Naive thymus-derived CD8-positive, alpha-beta T cell (primary cell): ENCODE data around the gene VPS8. TPM values are rescaled to one million over a fixed set of nuclear protein-coding genes. Genes with fewer than 3 reads are reported as not detected.
"Not testable (repeated sequence)": the region's sequence is repeated elsewhere in the genome, so short reads cannot be mapped to it uniquely, and the experiment has no call there.

Source experiments
- ATAC-seq, 2 donors: fragments of 150-1000 bp; cut with Tn5 transposase in 1 of 2; sonication (Bioruptor Pico), chemical (Tn5 transposase) in 1 of 2; 1 replicate in 1 of 2; 2 replicates in 1 of 2; pipeline ENCODE4 v1.10.0; 2021; ENCODE audit warnings: mild to moderate bottlenecking in 2 of 2, moderate library complexity in 2 of 2
- POLR2A ChIA-PET: fragments of 350-600 bp; sonication (Branson Sonifier 250); formaldehyde crosslinking; loops from one replicate; lab custom pipeline; 2021; ENCODE audit warnings: antibody characterized with exemption; lab: Charles Lee
- DNase-seq, 10 donors: peaks; one replicate each; pipeline versions ENCODE4 v3.0.0 to v3.0.0-alpha.2; 2020 to 2022
- H3K27ac Mint-ChIP-seq, 10 donors: one replicate each; pipeline ENCODE4 v1.8.0; 2020 to 2022; ENCODE audit warnings: mild to moderate bottlenecking in 10 of 10, mixed read lengths in 10 of 10, moderate library complexity in 4 of 10, inconsistent platforms in 1 of 10
- H3K27me3 Mint-ChIP-seq, 5 donors: one replicate each; pipeline ENCODE4 v1.8.0; 2021 to 2022; ENCODE audit warnings: mixed read lengths in 5 of 5
- H3K36me3 Mint-ChIP-seq, 3 donors: one replicate each; pipeline ENCODE4 v1.8.0; 2020 to 2022; ENCODE audit warnings: mixed read lengths in 3 of 3, mild to moderate bottlenecking in 2 of 3, inconsistent platforms in 1 of 3
- H3K4me1 Mint-ChIP-seq, 4 donors: one replicate each; pipeline ENCODE4 v1.8.0; 2021 to 2022; ENCODE audit warnings: mixed read lengths in 4 of 4
- H3K4me3 Mint-ChIP-seq, 10 donors: one replicate each; pipeline ENCODE4 v1.8.0; 2020 to 2022; ENCODE audit warnings: mild to moderate bottlenecking in 10 of 10, mixed read lengths in 10 of 10, moderate library complexity in 6 of 10, inconsistent platforms in 1 of 10
- H3K9me3 Mint-ChIP-seq, 9 donors: one replicate each; pipeline ENCODE4 v1.8.0; 2020 to 2022; ENCODE audit warnings: mixed read lengths in 9 of 9, mild to moderate bottlenecking in 3 of 9, inconsistent platforms in 1 of 9, moderate library complexity in 1 of 9
- polyA plus RNA-seq, 3 donors: library from polyadenylated mRNA; unstranded; fragments of 300-500 nt; fragmentation: Illumina TruSeq; gene quantifications; one replicate each; pipeline ENCODE4 v1.2.3, GENCODE V29; 2021
- total RNA-seq, 8 experiments: library from RNA in 2 of 8; stranded (reverse) in 2 of 8; gene quantifications; one replicate each; pipeline ENCODE4 v1.2.3 and lab custom pipeline; 2021 to 2026

Gene VPS8
- total and polyA plus RNA-seq, 5 experiments from 2014 or later: 19.0 to 105 (median 30.8) TPM

- Mint-ChIP-seq H3K36me3 (peaks cover 13 to 76% (median 29%) of the 10 kb centered on the region in 3 donors), H3K4me1 (peaks cover 0 to 12% (median 3%) of the 10 kb centered on the region in 4 donors), H3K9me3 (no peaks in the 10 kb centered on the region), H3K4me3 (no peak overlapping the region), H3K27me3 (no peaks in the 10 kb centered on the region), H3K27ac (peak overlapping the region in 4 of 10 donors; percentile 25 to 88 (median 60))
- POLR2A ChIA-PET: no interaction called here
- ATAC-seq (no peak), DNase-seq (no peak)
Observed at GRCh38 chr3:184952671-184953070, 140.7 kb downstream of the VPS8 start.

- H3K27ac Mint-ChIP-seq: peak overlapping the region in 3 of 10 donors; percentile 17 to 88 (median 25)
- H3K36me3 Mint-ChIP-seq: peaks cover 19 to 82% (median 33%) of the 10 kb centered on the region in 3 donors
- peaks cover 0 to 12% (median 3%) of the 10 kb centered on the region in 4 donors for H3K4me1 Mint-ChIP-seq
- no peaks in the 10 kb centered on the region for H3K27me3 Mint-ChIP-seq
- ATAC-seq (no peak), DNase-seq (no peak)
- no peaks in the 10 kb centered on the region for H3K9me3 Mint-ChIP-seq
- POLR2A ChIA-PET: no interaction called here
- H3K4me3 Mint-ChIP-seq: no peak overlapping the region
Observed at GRCh38 chr3:184953401-184953800, 141.4 kb downstream of the VPS8 start.

GRCh38 chr3:184954251-184954650 is 142.3 kb downstream of the VPS8 start:
- Mint-ChIP-seq H3K27me3 (no peaks in the 10 kb centered on the region), H3K9me3 (no peaks in the 10 kb centered on the region), H3K4me3 (no peak overlapping the region), H3K4me1 (peaks cover 0 to 12% (median 3%) of the 10 kb centered on the region in 4 donors), H3K27ac (no peak overlapping the region), H3K36me3 (peaks cover 22 to 85% (median 38%) of the 10 kb centered on the region in 3 donors)
- DNase-seq (no peak), ATAC-seq (no peak)
- POLR2A ChIA-PET: interaction anchor here (0.6 kb wide), 1 partner anchor 29 kb away, joined by 8 read pairs; no protein-coding TSS in a partner anchor

- H3K4me3 Mint-ChIP-seq, POLR2A ChIA-PET, DNase-seq, ATAC-seq, H3K27me3 Mint-ChIP-seq, H3K9me3 Mint-ChIP-seq: not testable (repeated sequence)
- Mint-ChIP-seq H3K36me3 (peaks cover 20 to 83% (median 35%) of the 10 kb centered on the region in 3 donors), H3K27ac (peak overlapping the region in 1 of 10 donors; percentile 11), H3K4me1 (peaks cover 0 to 12% (median 3%) of the 10 kb centered on the region in 4 donors)
Observed at GRCh38 chr3:184954851-184955250, 142.9 kb downstream of the VPS8 start.

- H3K4me1 Mint-ChIP-seq: peaks cover 13 to 21% (median 16%) of the 10 kb centered on the region in 4 donors
- peaks cover 4 to 87% (median 56%) of the 10 kb centered on the region in 3 donors for H3K36me3 Mint-ChIP-seq
- H3K4me3 Mint-ChIP-seq: peak overlapping the region in 1 of 10 donors; percentile 33
- POLR2A ChIA-PET: no interaction called here
- ATAC-seq: no peak
- H3K9me3 Mint-ChIP-seq: no peaks in the 10 kb centered on the region
- H3K27me3 Mint-ChIP-seq: no peaks in the 10 kb centered on the region
- DNase-seq: no peak
- H3K27ac Mint-ChIP-seq: peak overlapping the region in 9 of 10 donors; percentile 4 to 74 (median 26)
Observed at GRCh38 chr3:184965639-184966430, 153.9 kb downstream of the VPS8 start.

GRCh38 chr3:184968115-184968514 is 156.1 kb downstream of the VPS8 start:
- POLR2A ChIA-PET: no interaction called here
- ATAC-seq (no peak), DNase-seq (no peak)
- no peaks in the 10 kb centered on the region for H3K9me3 Mint-ChIP-seq
- peaks cover 13 to 21% (median 16%) of the 10 kb centered on the region in 4 donors for H3K4me1 Mint-ChIP-seq
- no peaks in the 10 kb centered on the region for H3K27me3 Mint-ChIP-seq
- H3K4me3 Mint-ChIP-seq: no peak overlapping the region
- H3K36me3 Mint-ChIP-seq: peaks cover 14 to 88% (median 68%) of the 10 kb centered on the region in 3 donors
- H3K27ac Mint-ChIP-seq: peak overlapping the region in 1 of 10 donors; percentile 60

- no peaks in the 10 kb centered on the region for H3K27me3 Mint-ChIP-seq
- no peak overlapping the region for H3K27ac Mint-ChIP-seq
- DNase-seq (no peak), ATAC-seq (no peak)
- H3K9me3 Mint-ChIP-seq: peaks cover 0 to 10% (median 4%) of the 10 kb centered on the region in 9 donors
- POLR2A ChIA-PET: no interaction called here
- H3K4me3 Mint-ChIP-seq: no peak overlapping the region
- peaks cover 13 to 20% (median 18%) of the 10 kb centered on the region in 4 donors for H3K4me1 Mint-ChIP-seq
- peaks cover 35 to 92% (median 83%) of the 10 kb centered on the region in 3 donors for H3K36me3 Mint-ChIP-seq
Observed at GRCh38 chr3:184970186-184970585, 158.2 kb downstream of the VPS8 start.

GRCh38 chr3:184977796-184978195 is 165.8 kb downstream of the VPS8 start:
- H3K4me1 Mint-ChIP-seq: peaks cover 2 to 20% (median 11%) of the 10 kb centered on the region in 4 donors
- peaks cover 42 to 93% (median 82%) of the 10 kb centered on the region in 3 donors for H3K36me3 Mint-ChIP-seq
- H3K9me3 Mint-ChIP-seq: peaks cover 0 to 25% (median 4%) of the 10 kb centered on the region in 9 donors
- H3K27me3 Mint-ChIP-seq: no peaks in the 10 kb centered on the region
- no peak for DNase-seq
- POLR2A ChIA-PET: interaction anchor here (0.7 kb wide), 2 partner anchors 9 to 67 kb away, joined by 3 read pairs; no protein-coding TSS in a partner anchor
- H3K4me3 Mint-ChIP-seq: no peak overlapping the region
- ATAC-seq: no peak
- no peak overlapping the region for H3K27ac Mint-ChIP-seq

GRCh38 chr3:184981071-184981470 is 169.1 kb downstream of the VPS8 start:
- Mint-ChIP-seq H3K4me3 (no peak overlapping the region), H3K4me1 (peaks cover 2 to 16% (median 11%) of the 10 kb centered on the region in 4 donors), H3K36me3 (peaks cover 20 to 93% (median 71%) of the 10 kb centered on the region in 3 donors), H3K27me3 (no peaks in the 10 kb centered on the region), H3K27ac (peak overlapping the region in 1 of 10 donors; percentile 41), H3K9me3 (peaks cover 0 to 7% (median 0%) of the 10 kb centered on the region in 9 donors)
- DNase-seq: no peak
- POLR2A ChIA-PET: no interaction called here
- ATAC-seq: no peak

GRCh38 chr3:184982076-184982475 is 170.1 kb downstream of the VPS8 start:
- Mint-ChIP-seq H3K4me1 (peaks cover 2 to 16% (median 9%) of the 10 kb centered on the region in 4 donors), H3K27ac (peak overlapping the region in 2 of 10 donors; percentile 9 to 48), H3K27me3 (no peaks in the 10 kb centered on the region), H3K9me3 (no peaks in the 10 kb centered on the region), H3K4me3 (no peak overlapping the region), H3K36me3 (peaks cover 16 to 91% (median 69%) of the 10 kb centered on the region in 3 donors)
- DNase-seq (no peak), ATAC-seq (no peak)
- POLR2A ChIA-PET: no interaction called here

GRCh38 chr3:184985586-184985985 is 173.6 kb downstream of the VPS8 start:
- H3K27ac Mint-ChIP-seq: no peak overlapping the region
- H3K27me3 Mint-ChIP-seq: no peaks in the 10 kb centered on the region
- peaks cover 0 to 5% (median 4%) of the 10 kb centered on the region in 4 donors for H3K4me1 Mint-ChIP-seq
- peaks cover 22 to 89% (median 67%) of the 10 kb centered on the region in 3 donors for H3K36me3 Mint-ChIP-seq
- ATAC-seq (no peak), DNase-seq (no peak)
- H3K9me3 Mint-ChIP-seq: no peaks in the 10 kb centered on the region
- POLR2A ChIA-PET: no interaction called here
- no peak overlapping the region for H3K4me3 Mint-ChIP-seq

- Mint-ChIP-seq H3K27ac (no peak overlapping the region), H3K27me3 (no peaks in the 10 kb centered on the region), H3K36me3 (peaks cover 24 to 89% (median 65%) of the 10 kb centered on the region in 3 donors), H3K9me3 (no peaks in the 10 kb centered on the region), H3K4me1 (peaks cover 0 to 2% (median under 1%) of the 10 kb centered on the region in 4 donors), H3K4me3 (no peak overlapping the region)
- ATAC-seq: no peak
- POLR2A ChIA-PET: interaction anchor here (0.6 kb wide), 1 partner anchor 9 kb away, joined by 3 read pairs; no protein-coding TSS in a partner anchor
- no peak for DNase-seq
Observed at GRCh38 chr3:184986366-184986889, 174.5 kb downstream of the VPS8 start.
